Right lung (tissue), 5 donors: ENCODE data around the gene GLTP. TPM values are rescaled to one million over a fixed set of nuclear protein-coding genes. Genes with fewer than 3 reads are reported as not detected.
"Not testable (repeated sequence)": the region's sequence is repeated elsewhere in the genome, so short reads cannot be mapped to it uniquely, and the experiment has no call there.

Source experiments
- DNase-seq, 2 donors: peaks; one replicate each; pipeline ENCODE4 v3.0.0-alpha.2; 2013
- polyA plus RNA-seq, 5 donors: library from polyadenylated mRNA; unstranded; fragments of 120-200 nt; gene quantifications; one replicate each; pipeline versions ENCODE4 v1.2.1 to v1.2.3, GENCODE V29; 2013; ENCODE audit warnings: inconsistent platforms in 1 of 5, low replicate concordance in 1 of 5; ENCODE audit not compliant: insufficient read length in 5 of 5, insufficient read depth in 1 of 5

The GLTP gene
- polyA plus RNA-seq, 5 donors, result 25.6 to 38.8 (median 32.0) TPM

GRCh38 chr12:109910254-109910968, 30.1 kb upstream of the GLTP start:
- no peak for DNase-seq

- no peak for DNase-seq
Observed at GRCh38 chr12:109905301-109905700, 25.0 kb upstream of the GLTP start.

- no peak for DNase-seq
Observed at GRCh38 chr12:109902891-109903418, 22.6 kb upstream of the GLTP start.

GRCh38 chr12:109900752-109901580, 20.6 kb upstream of the GLTP start:
- peak in 1 of 2 donors; percentile 14 for DNase-seq

- peak; percentile 87 to 88 for DNase-seq
Observed at GRCh38 chr12:109899783-109900751, 19.7 kb upstream of the GLTP start, which contains the start of gene TCHP. Gene TCHP (plus strand): TSS chr12:109900274. CDS start chr12:109903027, 2,753 bp downstream.

- DNase-seq, result not testable (repeated sequence)
Observed at GRCh38 chr12:109899345-109899744, 19.0 kb upstream of the GLTP start.

- DNase-seq, result no peak
Observed at GRCh38 chr12:109897029-109897428, 16.7 kb upstream of the GLTP start.

GRCh38 chr12:109896188-109896587, 15.8 kb upstream of the GLTP start:
- DNase-seq, result no peak

- DNase-seq, result no peak
Observed at GRCh38 chr12:109894939-109895338, 14.6 kb upstream of the GLTP start.

GRCh38 chr12:109893261-109893995, 13.1 kb upstream of the GLTP start:
- no peak for DNase-seq

- no peak for DNase-seq
Observed at GRCh38 chr12:109892748-109893147, 12.4 kb upstream of the GLTP start.

- no peak for DNase-seq
Observed at GRCh38 chr12:109892165-109892715, 11.9 kb upstream of the GLTP start.

GRCh38 chr12:109891731-109892130, 11.4 kb upstream of the GLTP start:
- not testable (repeated sequence) for DNase-seq

GRCh38 chr12:109890620-109891170, 10.4 kb upstream of the GLTP start:
- DNase-seq, result no peak

- DNase-seq, result no peak
Observed at GRCh38 chr12:109888179-109889020, 8.1 kb upstream of the GLTP start.

GRCh38 chr12:109885616-109886015, 5.3 kb upstream of the GLTP start:
- no peak for DNase-seq

GRCh38 chr12:109883461-109883860, 3.1 kb upstream of the GLTP start:
- no peak for DNase-seq

- no peak for DNase-seq
Observed at GRCh38 chr12:109881752-109882151, 1.4 kb upstream of the GLTP start.

- no peak for DNase-seq
Observed at GRCh38 chr12:109880938-109881337, 597 bp upstream of the GLTP start.
